ENCODE measurements around the gene ABHD12.
"Not testable (repeated sequence)": the region's sequence is repeated elsewhere in the genome, so short reads cannot be mapped to it uniquely, and the experiment has no call there.

ABHD12 gene

GRCh38 chr20:25321991-25322390, 68.6 kb downstream of the ABHD12 start:
- no peak for DNase-seq (ENCODE audit: low read depth in 2 of 2)

- no peak for DNase-seq (ENCODE audit: low read depth in 2 of 2)
These were observed 69.3 kb downstream of the ABHD12 start for GRCh38 chr20:25321262-25321831.

GRCh38 chr20:25320035-25320800, 70.4 kb downstream of the ABHD12 start:
- no peak for DNase-seq (ENCODE audit: low read depth in 2 of 2)

- no peak for DNase-seq (ENCODE audit: low read depth in 2 of 2)
These were observed 71.2 kb downstream of the ABHD12 start for GRCh38 chr20:25319241-25320034.

- DNase-seq (ENCODE audit: low read depth in 2 of 2) = no peak
These were observed 72.0 kb downstream of the ABHD12 start for GRCh38 chr20:25318471-25319240.

- no peak for DNase-seq (ENCODE audit: low read depth in 2 of 2)
These were observed 73.1 kb downstream of the ABHD12 start for GRCh38 chr20:25317351-25318075.

- DNase-seq (ENCODE audit: low read depth in 2 of 2) = no peak
These were observed 74.0 kb downstream of the ABHD12 start for GRCh38 chr20:25316506-25317190.

- DNase-seq (ENCODE audit: low read depth in 2 of 2) = no peak
These were observed 75.0 kb downstream of the ABHD12 start for GRCh38 chr20:25315418-25316210.

- no peak for DNase-seq (ENCODE audit: low read depth in 2 of 2)
These were observed 75.9 kb downstream of the ABHD12 start for GRCh38 chr20:25314497-25315417.

GRCh38 chr20:25313593-25313992, 77.0 kb downstream of the ABHD12 start:
- DNase-seq (ENCODE audit: low read depth in 2 of 2) = no peak

- DNase-seq (ENCODE audit: low read depth in 2 of 2) = not testable (repeated sequence)
These were observed 77.9 kb downstream of the ABHD12 start for GRCh38 chr20:25312716-25313115.

GRCh38 chr20:25310921-25311728, 79.5 kb downstream of the ABHD12 start:
- DNase-seq (ENCODE audit: low read depth in 2 of 2) = no peak

GRCh38 chr20:25310268-25310920, 80.2 kb downstream of the ABHD12 start:
- no peak for DNase-seq (ENCODE audit: low read depth in 2 of 2)

- no peak for DNase-seq (ENCODE audit: low read depth in 2 of 2)
These were observed 81.0 kb downstream of the ABHD12 start for GRCh38 chr20:25309395-25310267.

GRCh38 chr20:25308671-25309394, 81.8 kb downstream of the ABHD12 start:
- DNase-seq (ENCODE audit: low read depth in 2 of 2) = no peak

- no peak for DNase-seq (ENCODE audit: low read depth in 2 of 2)
These were observed 82.5 kb downstream of the ABHD12 start for GRCh38 chr20:25308083-25308491.
